Neuronal stem cell (in vitro differentiated cells): Measurements from ENCODE around the gene ZNF324.
A peak's percentile ranks its signal among the peaks of the same experiment; 100 is the strongest.

Source experiments
- DNase-seq: peaks from one replicate; pipeline ENCODE4 v3.0.0-alpha.2; 2013; ENCODE audit warnings: low spot score
- H2AFZ ChIP-seq: one replicate; pipeline ENCODE4 v1.6.1; 2013; ENCODE audit warnings: mild to moderate bottlenecking, low read length, inconsistent platforms
- H2AK5ac ChIP-seq: 2 replicates; pipeline ENCODE4 v1.6.1; 2013; ENCODE audit warnings: low read depth, mild to moderate bottlenecking, inconsistent platforms, low read length, moderate library complexity, mixed read lengths
- H2BK120ac ChIP-seq: 2 replicates; pipeline ENCODE4 v1.6.1; 2013; ENCODE audit warnings: low read depth, mild to moderate bottlenecking, inconsistent platforms, low read length, moderate library complexity, mixed read lengths
- H2BK12ac ChIP-seq: one replicate; pipeline ENCODE4 v1.6.1; 2013; ENCODE audit warnings: low read length, inconsistent platforms
- H2BK15ac ChIP-seq: 2 replicates; pipeline ENCODE4 v1.6.1; 2013; ENCODE audit warnings: mild to moderate bottlenecking, low read length, inconsistent platforms, mixed read lengths
- H2BK5ac ChIP-seq: one replicate; pipeline ENCODE4 v1.6.1; 2013; ENCODE audit warnings: inconsistent platforms, mild to moderate bottlenecking, low read length, moderate library complexity
- H3K14ac ChIP-seq: one replicate; pipeline ENCODE4 v1.6.1; 2013; ENCODE audit warnings: low read length, inconsistent platforms
- H3K18ac ChIP-seq: 2 replicates; pipeline ENCODE4 v1.6.1; 2013; ENCODE audit warnings: low read length, inconsistent platforms
- H3K23ac ChIP-seq: 2 replicates; pipeline ENCODE4 v1.6.1; 2013; ENCODE audit warnings: low read depth, mild to moderate bottlenecking, mixed read lengths, low read length, inconsistent platforms; ENCODE audit not compliant: poor library complexity
- H3K27ac ChIP-seq: replicated peaks from 3 replicates; pipeline ENCODE4 v1.5.1; 2013; ENCODE audit warnings: low read length, inconsistent platforms
- H3K27me3 ChIP-seq, 3 experiments: 2 replicates each; pipeline ENCODE4 v1.6.1; 2013; ENCODE audit warnings: low read length in 3 of 3, mild to moderate bottlenecking in 2 of 3, inconsistent platforms in 1 of 3, low read depth in 1 of 3, mixed read lengths in 1 of 3, moderate library complexity in 1 of 3; ENCODE audit not compliant: control insufficient read depth in 3 of 3, insufficient read depth in 3 of 3
- H3K36me3 ChIP-seq, 2 donors: replicated peaks in 1 of 2; 2 replicates each; pipeline ENCODE4 v1.6.1; 2013; ENCODE audit warnings: low read length in 2 of 2; ENCODE audit not compliant: control insufficient read depth in 2 of 2, insufficient read depth in 2 of 2
- H3K4ac ChIP-seq: 2 replicates; pipeline ENCODE4 v1.6.1; 2013; ENCODE audit warnings: inconsistent platforms, mild to moderate bottlenecking, low read length, moderate library complexity
- H3K4me1 ChIP-seq, 2 donors: 1 replicate in 1 of 2; 2 replicates in 1 of 2; pipeline ENCODE4 v1.6.1; 2013; ENCODE audit warnings: low read length in 2 of 2, low read depth in 1 of 2; ENCODE audit not compliant: control insufficient read depth in 2 of 2, insufficient read depth in 1 of 2
- H3K4me2 ChIP-seq: one replicate; pipeline ENCODE4 v1.6.1; 2013; ENCODE audit warnings: mild to moderate bottlenecking, low read length, inconsistent platforms; ENCODE audit not compliant: insufficient read depth, poor library complexity, severe bottlenecking
- H3K4me3 ChIP-seq, 2 donors: 2 replicates each; pipeline ENCODE4 v1.5.1; 2013; ENCODE audit warnings: low read length in 2 of 2, mild to moderate bottlenecking in 2 of 2, inconsistent platforms in 1 of 2, moderate library complexity in 1 of 2
- H3K79me1 ChIP-seq: one replicate; pipeline ENCODE4 v1.6.1; 2013; ENCODE audit warnings: low read depth, mild to moderate bottlenecking, inconsistent platforms, low read length, moderate library complexity
- H3K9ac ChIP-seq: one replicate; pipeline ENCODE4 v1.6.1; 2013; ENCODE audit warnings: mild to moderate bottlenecking, low read depth, low read length, inconsistent platforms; ENCODE audit not compliant: poor library complexity
- H3K9me3 ChIP-seq, 2 donors: replicated peaks in 1 of 2; 2 replicates each; pipeline versions ENCODE3 to v1.6.1; 2013; ENCODE audit warnings: low read length in 2 of 2, mild to moderate bottlenecking in 2 of 2, inconsistent platforms in 1 of 2, low read depth in 1 of 2, mixed read lengths in 1 of 2, moderate library complexity in 1 of 2; ENCODE audit not compliant: control insufficient read depth in 2 of 2, insufficient read depth in 1 of 2
- H4K8ac ChIP-seq: one replicate; pipeline ENCODE4 v1.6.1; 2013; ENCODE audit warnings: low read depth, mild to moderate bottlenecking, inconsistent platforms, low read length, moderate library complexity
- H4K91ac ChIP-seq: one replicate; pipeline ENCODE4 v1.6.1; 2013; ENCODE audit warnings: low read length, low read depth, mild to moderate bottlenecking, inconsistent platforms; ENCODE audit not compliant: poor library complexity
- whole genome bisulfite sequencing, 2 donors: extraction: QIAGEN DNeasy Blood & Tissue Kit; methylation state at CpG; one replicate each; pipeline ENCODE4 v1.1.7; 2013; ENCODE audit warnings: missing lambda C conversion rate in 2 of 2, mixed read lengths in 1 of 2; ENCODE audit not compliant: insufficient read length in 2 of 2, insufficient replicate concordance in 1 of 2; ENCODE audit errors: extremely low coverage in 2 of 2; 5-methylcytosine and 5-hydroxymethylcytosine counted together

The ZNF324 gene

DNA sequence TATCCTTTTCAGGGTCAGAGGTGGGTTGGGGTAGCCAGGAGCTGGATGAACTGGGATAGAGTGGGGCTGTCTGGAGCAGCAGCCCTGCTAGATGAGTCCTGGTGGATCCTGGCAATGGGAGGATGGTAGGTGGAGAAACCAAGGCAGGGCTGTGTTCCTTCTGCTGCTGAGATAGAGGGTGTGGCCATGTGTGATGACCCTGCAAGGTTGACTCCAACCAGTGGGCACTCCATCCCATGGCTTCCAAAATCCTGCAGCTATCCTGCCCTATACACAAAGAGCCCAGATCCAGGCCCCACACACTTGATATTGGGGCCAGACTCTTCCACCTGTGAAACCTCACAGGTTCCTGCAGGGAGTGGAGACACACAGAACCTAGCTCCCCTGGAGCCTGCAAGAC, 6.9 kb downstream of the ZNF324 start:
- peaks cover 17 to 59% of the 10 kb centered on the region in 2 donors for H3K36me3 ChIP-seq
- peaks cover 6 to 15% of the 10 kb centered on the region in 2 donors for H3K4me1 ChIP-seq
- H3K9ac ChIP-seq, result no peak overlapping the region
- no peak overlapping the region for H3K4me2 ChIP-seq
- H3K4me3 ChIP-seq, result no peak overlapping the region
- H2AK5ac ChIP-seq, result no peak overlapping the region
- H3K23ac ChIP-seq, result no peak overlapping the region
- no peak overlapping the region for H4K91ac ChIP-seq
- H3K4ac ChIP-seq, result no peak overlapping the region
- no peaks in the 10 kb centered on the region for H3K27me3 ChIP-seq
- H3K18ac ChIP-seq, result no peak overlapping the region
- no peaks in the 10 kb centered on the region for H3K79me1 ChIP-seq
- no peak overlapping the region for H2BK12ac ChIP-seq
- no peak overlapping the region for H2BK5ac ChIP-seq
- no peak overlapping the region for H3K27ac ChIP-seq
- H2BK120ac ChIP-seq, result no peak overlapping the region
- H2AFZ ChIP-seq, result no peak overlapping the region
- H3K9me3 ChIP-seq, result no peaks in the 10 kb centered on the region
- H3K14ac ChIP-seq, result no peak overlapping the region
- no peak for DNase-seq
- no peak overlapping the region for H4K8ac ChIP-seq
- no peak overlapping the region for H2BK15ac ChIP-seq

GRCh38 chr19:58474291-58474996, 7.6 kb downstream of the ZNF324 start:
- no peak for DNase-seq
- H3K9ac ChIP-seq, result no peak overlapping the region
- no peak overlapping the region for H2AFZ ChIP-seq
- no peak overlapping the region for H4K91ac ChIP-seq
- H2BK120ac ChIP-seq, result no peak overlapping the region
- no peak overlapping the region for H2AK5ac ChIP-seq
- peaks cover 14 to 60% of the 10 kb centered on the region in 2 donors for H3K36me3 ChIP-seq
- no peak overlapping the region for H2BK12ac ChIP-seq
- no peak overlapping the region for H3K4ac ChIP-seq
- no peak overlapping the region for H3K4me2 ChIP-seq
- no peak overlapping the region for H2BK5ac ChIP-seq
- H3K79me1 ChIP-seq, result no peaks in the 10 kb centered on the region
- H3K4me3 ChIP-seq, result no peak overlapping the region
- no CpG with 5 or more reads among the region's 12 CpGs for WGBS, 2 donors
- no peaks in the 10 kb centered on the region for H3K27me3 ChIP-seq
- no peak overlapping the region for H3K23ac ChIP-seq
- no peak overlapping the region for H3K18ac ChIP-seq
- no peak overlapping the region for H3K27ac ChIP-seq
- no peaks in the 10 kb centered on the region for H3K9me3 ChIP-seq
- H4K8ac ChIP-seq, result no peak overlapping the region
- H3K14ac ChIP-seq, result no peak overlapping the region
- H2BK15ac ChIP-seq, result no peak overlapping the region
- H3K4me1 ChIP-seq, result peaks cover 6 to 15% of the 10 kb centered on the region in 2 donors

DNA sequence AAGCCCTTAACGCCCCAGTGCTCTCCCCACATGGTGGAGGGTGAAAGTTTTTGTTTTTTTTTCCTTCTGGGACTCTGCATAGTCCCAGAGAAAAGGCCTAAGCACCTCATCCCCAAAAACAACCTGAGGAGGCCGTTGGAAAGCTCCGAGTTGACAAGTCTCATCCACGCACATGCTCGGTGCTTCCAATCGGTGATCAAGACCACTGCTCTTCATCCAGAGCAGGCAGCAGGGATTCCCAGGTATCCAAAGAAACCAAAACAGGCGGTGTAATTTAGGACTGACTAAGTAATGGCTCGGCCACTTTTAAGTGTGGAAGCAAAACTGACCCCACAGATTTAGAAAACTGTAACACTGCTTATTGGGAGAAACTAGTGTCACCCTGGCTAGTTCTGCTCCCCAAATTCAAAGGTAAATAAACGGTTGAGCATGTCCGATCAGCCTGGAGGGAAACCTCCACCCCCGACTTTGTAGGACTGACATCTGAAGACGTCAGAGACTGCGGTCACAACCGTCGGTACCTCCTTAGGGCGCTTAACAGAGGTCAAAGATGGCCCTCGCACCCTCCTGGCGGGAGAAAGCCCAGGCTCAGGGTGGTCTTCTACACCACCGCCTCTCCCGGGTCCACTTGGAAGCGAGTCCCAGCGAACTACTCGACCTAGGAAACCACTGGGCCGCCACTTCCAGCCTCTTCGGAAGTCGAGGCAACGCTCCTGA, 8.3 kb downstream of the ZNF324 start:
- peak overlapping the region; percentile 89 for H3K27ac ChIP-seq
- peaks cover 10 to 59% of the 10 kb centered on the region in 2 donors for H3K36me3 ChIP-seq
- H4K91ac ChIP-seq, result no peak overlapping the region
- no peak overlapping the region for H2BK15ac ChIP-seq
- H4K8ac ChIP-seq, result no peak overlapping the region
- peak overlapping the region; percentile 72 to 87 for H3K4me3 ChIP-seq
- H3K4ac ChIP-seq, result no peak overlapping the region
- H3K18ac ChIP-seq, result no peak overlapping the region
- no CpG with 5 or more reads among the region's 27 CpGs for WGBS, 2 donors
- no peaks in the 10 kb centered on the region for H3K27me3 ChIP-seq
- peak overlapping the region; percentile 21 for H3K23ac ChIP-seq
- peak overlapping the region; percentile 92 for H3K4me2 ChIP-seq
- peak overlapping the region; percentile 79 for H3K9ac ChIP-seq
- no peak for DNase-seq
- H2BK5ac ChIP-seq, result peak overlapping the region; percentile 26
- no peak overlapping the region for H2BK120ac ChIP-seq
- peaks cover 6 to 15% of the 10 kb centered on the region in 2 donors for H3K4me1 ChIP-seq
- H2AK5ac ChIP-seq, result no peak overlapping the region
- H3K79me1 ChIP-seq, result no peaks in the 10 kb centered on the region
- peak overlapping the region; percentile 25 for H3K14ac ChIP-seq
- H2BK12ac ChIP-seq, result no peak overlapping the region
- H3K9me3 ChIP-seq, result no peaks in the 10 kb centered on the region
- H2AFZ ChIP-seq, result peak overlapping the region; percentile 90

DNA sequence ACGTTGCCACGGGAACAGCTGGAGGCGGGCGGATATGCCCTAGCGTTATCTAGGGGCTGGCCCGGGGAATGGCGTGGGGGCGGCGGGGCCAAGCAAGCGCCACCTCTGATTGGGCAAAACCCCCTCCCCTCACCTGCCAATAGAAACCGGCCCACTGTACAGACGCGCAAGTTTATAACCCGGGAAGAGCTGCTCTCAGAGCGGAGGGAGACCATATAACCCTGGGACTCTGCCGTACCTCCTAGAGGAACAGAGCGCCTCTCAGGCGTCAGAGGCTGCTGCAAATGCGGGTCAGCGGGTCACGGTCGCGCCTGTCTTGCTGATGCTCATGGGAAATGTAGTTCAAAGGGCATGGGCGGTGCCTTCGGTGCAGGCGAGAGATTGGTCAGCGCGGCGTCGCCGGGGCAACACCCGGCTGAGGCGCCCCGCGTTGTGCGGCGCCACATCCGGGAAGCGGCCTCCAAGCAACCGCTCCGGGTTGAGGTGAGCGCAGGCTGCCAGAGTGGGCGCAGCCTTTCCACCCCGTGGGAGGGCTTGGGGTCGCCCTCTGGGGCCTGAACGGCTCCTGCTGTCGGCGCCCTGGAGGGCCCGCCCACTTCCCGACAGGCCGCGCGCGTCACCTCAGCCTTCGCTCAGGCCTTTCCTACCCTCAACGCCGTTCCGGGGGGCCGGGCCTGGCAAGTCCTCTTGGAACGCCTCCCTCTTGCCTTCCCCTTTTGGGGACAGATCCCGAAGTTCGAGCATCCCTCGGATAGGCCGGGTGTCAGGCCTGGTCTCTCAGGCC, 9.0 kb downstream of the ZNF324 start, which contains the start of gene ZNF446:
TSS of gene ZNF446 (plus strand) at position 639 of the 784 bp plus-strand sequence. CDS start 867 bp downstream, outside the sequence.
- Histone ChIP-seq H2BK12ac (peak within 1 kb of the TSS; percentile 76), H3K4me1 (peaks cover 6 to 15% of the 10 kb centered on the region in 2 donors), H3K27me3 (no peaks in the 10 kb centered on the region), H2AFZ (peak within 1 kb of the TSS; percentile 90), H4K91ac (no peak within 1 kb of the TSS), H3K4ac (peak within 1 kb of the TSS; percentile 46), H3K27ac (peak within 1 kb of the TSS; percentile 89), H3K79me1 (no peaks in the 10 kb centered on the region), H2BK5ac (peak within 1 kb of the TSS; percentile 62), H4K8ac (no peak within 1 kb of the TSS), H2BK120ac (no peak within 1 kb of the TSS), H3K4me2 (peak within 1 kb of the TSS; percentile 92), H2BK15ac (peak within 1 kb of the TSS; percentile 14), H3K36me3 (peaks cover 14 to 59% of the 10 kb centered on the region in 2 donors), H3K18ac (peak within 1 kb of the TSS; percentile 86), H2AK5ac (peak within 1 kb of the TSS; percentile 23), H3K14ac (peak within 1 kb of the TSS; percentile 25), H3K9ac (peak within 1 kb of the TSS; percentile 96), H3K4me3 (peak within 1 kb of the TSS; percentile 72 to 87), H3K23ac (peak within 1 kb of the TSS; percentile 68), H3K9me3 (no peaks in the 10 kb centered on the region)
- DNase-seq, result peak; percentile 95
- no CpG with 5 or more reads among the region's 64 CpGs for WGBS, 2 donors
